ENCODE data around the gene ZNF217. TPM values are rescaled to one million over a fixed set of nuclear protein-coding genes. Genes with fewer than 3 reads are reported as not detected.
"Not testable (repeated sequence)": the region's sequence is repeated elsewhere in the genome, so short reads cannot be mapped to it uniquely, and the experiment has no call there.

The ZNF217 gene
- total RNA-seq, 1 donor from 2014 or later = 8.9 TPM

GRCh38 chr20:53559816-53560215 is 33.8 kb downstream of the ZNF217 start:
- Histone ChIP-seq H3K4me1 (no peaks in the 10 kb centered on the region), H3K27me3 (no peaks in the 10 kb centered on the region), H3K27ac (no peak overlapping the region), H3K36me3 (peaks cover 2 to 5% of the 10 kb centered on the region in 2 donors), H3K4me3 (no peak overlapping the region), H3K9me3 (no peaks in the 10 kb centered on the region)
- DNase-seq (ENCODE audit: low spot score in 2 of 2) = no peak
- TF ChIP-seq CTCF (IDR thresholded peaks at IDR 0.05) = no peak
- intact Hi-C loops (cut with DNase I) = no loop called here

GRCh38 chr20:53557130-53557529 is 36.5 kb downstream of the ZNF217 start:
- intact Hi-C loops (cut with DNase I) = no loop called here

GRCh38 chr20:53556267-53556897 is 37.3 kb downstream of the ZNF217 start:
- no peak for TF ChIP-seq CTCF (IDR thresholded peaks at IDR 0.05)
- Histone ChIP-seq H3K9me3 (no peaks in the 10 kb centered on the region), H3K27me3 (no peaks in the 10 kb centered on the region), H3K27ac (no peak overlapping the region), H3K4me1 (no peaks in the 10 kb centered on the region), H3K36me3 (no peaks in the 10 kb centered on the region), H3K4me3 (no peak overlapping the region)
- intact Hi-C loops (cut with DNase I) = no loop called here
- DNase-seq (ENCODE audit: low spot score in 2 of 2) = no peak

More at GRCh38 chr20:53557130-53557529, 36.5 kb downstream of the ZNF217 start:
- Histone ChIP-seq H3K4me3 (no peak overlapping the region), H3K9me3 (no peaks in the 10 kb centered on the region), H3K27me3 (no peaks in the 10 kb centered on the region), H3K36me3 (no peaks in the 10 kb centered on the region), H3K4me1 (no peaks in the 10 kb centered on the region), H3K27ac (no peak overlapping the region)
- no peak for TF ChIP-seq CTCF (IDR thresholded peaks at IDR 0.05)
- DNase-seq (ENCODE audit: low spot score in 2 of 2) = no peak

GRCh38 chr20:53555816-53556215 is 37.8 kb downstream of the ZNF217 start:
- no peaks in the 10 kb centered on the region for H3K9me3 ChIP-seq
- no peak for DNase-seq (ENCODE audit: low spot score in 2 of 2)
- H3K27me3 ChIP-seq = no peaks in the 10 kb centered on the region
- no peak for TF ChIP-seq CTCF (IDR thresholded peaks at IDR 0.05)
- H3K27ac ChIP-seq = no peak overlapping the region
- intact Hi-C loops (cut with DNase I) = no loop called here
- no peak overlapping the region for H3K4me3 ChIP-seq
- no peaks in the 10 kb centered on the region for H3K36me3 ChIP-seq
- H3K4me1 ChIP-seq = no peaks in the 10 kb centered on the region

DNA sequence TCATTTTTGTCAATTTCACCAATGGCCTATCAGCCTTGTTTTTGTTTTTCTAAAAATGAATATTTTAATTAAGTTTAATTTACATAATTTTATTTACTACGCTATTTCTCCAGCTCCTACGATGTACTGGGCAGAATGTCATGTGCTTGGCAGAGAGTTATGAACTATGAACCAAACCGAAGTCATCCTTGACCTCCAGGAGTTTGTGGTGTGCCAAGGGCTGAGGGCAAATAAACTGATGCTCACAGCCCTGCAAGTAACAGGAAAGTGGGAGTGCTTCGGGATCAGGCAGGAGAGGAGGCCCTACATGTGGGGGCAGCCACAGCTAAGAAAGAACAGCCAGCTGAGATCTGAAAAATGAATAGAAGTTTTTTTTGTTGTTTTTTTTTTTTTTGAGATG is 38.6 kb downstream of the ZNF217 start:
- Histone ChIP-seq H3K9me3 (no peaks in the 10 kb centered on the region), H3K27me3 (no peaks in the 10 kb centered on the region), H3K36me3 (no peaks in the 10 kb centered on the region), H3K4me1 (no peaks in the 10 kb centered on the region), H3K27ac (no peak overlapping the region), H3K4me3 (no peak overlapping the region)
- intact Hi-C loops (cut with DNase I) = no loop called here
- no peak for TF ChIP-seq CTCF (IDR thresholded peaks at IDR 0.05)
- DNase-seq (ENCODE audit: low spot score in 2 of 2) = no peak

DNA sequence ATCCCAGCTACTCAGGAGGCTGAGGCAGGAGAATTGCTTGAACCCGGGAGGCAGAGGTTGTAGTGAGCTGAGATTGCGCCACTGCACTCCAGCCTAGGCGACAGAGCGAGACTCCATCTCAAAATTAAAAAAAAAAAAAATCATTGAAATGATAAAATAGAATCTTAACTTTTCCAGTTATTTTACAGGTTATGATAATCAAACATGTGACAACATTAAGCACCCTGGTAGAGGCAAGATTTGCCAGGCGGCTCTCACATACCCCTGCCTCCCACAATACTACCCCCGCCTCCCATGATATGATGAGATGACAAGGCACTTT is 41.1 kb downstream of the ZNF217 start:
- H3K36me3 ChIP-seq; H3K9me3 ChIP-seq; H3K4me3 ChIP-seq; H3K27ac ChIP-seq; DNase-seq (ENCODE audit: low spot score in 2 of 2); H3K27me3 ChIP-seq; H3K4me1 ChIP-seq; intact Hi-C loops (cut with DNase I): not testable (repeated sequence)

GRCh38 chr20:53551719-53552571 is 41.7 kb downstream of the ZNF217 start:
- intact Hi-C loops (cut with DNase I); H3K27ac ChIP-seq; H3K4me1 ChIP-seq; H3K36me3 ChIP-seq; H3K9me3 ChIP-seq; DNase-seq (ENCODE audit: low spot score in 2 of 2); H3K27me3 ChIP-seq; H3K4me3 ChIP-seq: not testable (repeated sequence)
